ENCODE results near the gene CCDC185.
A peak's percentile ranks its signal among the peaks of the same experiment; 100 is the strongest.
"Not testable (repeated sequence)": the region's sequence is repeated elsewhere in the genome, so short reads cannot be mapped to it uniquely, and the experiment has no call there.

The CCDC185 gene

GRCh38 chr1:223399393-223399792, 6.2 kb downstream of the CCDC185 start:
- DNase-seq, result not testable (repeated sequence)

- peak; percentile 35 for DNase-seq
These were observed 8.9 kb downstream of the CCDC185 start for GRCh38 chr1:223401873-223402789.

GRCh38 chr1:223402790-223403142, 9.6 kb downstream of the CCDC185 start:
- no peak for DNase-seq

GRCh38 chr1:223403184-223403815, 10.1 kb downstream of the CCDC185 start:
- no peak for DNase-seq

- no peak for DNase-seq
These were observed 12.3 kb downstream of the CCDC185 start for GRCh38 chr1:223405507-223405906.

GRCh38 chr1:223410036-223410435, 16.8 kb downstream of the CCDC185 start:
- DNase-seq, result no peak

- no peak for DNase-seq
These were observed 18.1 kb downstream of the CCDC185 start for GRCh38 chr1:223411309-223411708.

- DNase-seq, result no peak
These were observed 18.5 kb downstream of the CCDC185 start for GRCh38 chr1:223411710-223412109.

- no peak for DNase-seq
These were observed 20.0 kb downstream of the CCDC185 start for GRCh38 chr1:223413216-223413615.

- no peak for DNase-seq
These were observed 24.2 kb downstream of the CCDC185 start for GRCh38 chr1:223417444-223417843.

GRCh38 chr1:223417903-223418663, 24.9 kb downstream of the CCDC185 start:
- no peak for DNase-seq

GRCh38 chr1:223419115-223419514, 25.9 kb downstream of the CCDC185 start:
- no peak for DNase-seq

GRCh38 chr1:223419561-223419960, 26.3 kb downstream of the CCDC185 start:
- DNase-seq, result no peak

GRCh38 chr1:223421025-223421424, 27.8 kb downstream of the CCDC185 start:
- DNase-seq, result no peak

GRCh38 chr1:223421676-223422075, 28.5 kb downstream of the CCDC185 start:
- DNase-seq, result no peak

- DNase-seq, result no peak
These were observed 29.7 kb downstream of the CCDC185 start for GRCh38 chr1:223422911-223423310.

- DNase-seq, result no peak
These were observed 30.5 kb downstream of the CCDC185 start for GRCh38 chr1:223423641-223424233.

GRCh38 chr1:223425550-223425949, 32.3 kb downstream of the CCDC185 start:
- DNase-seq, result no peak

GRCh38 chr1:223426936-223427335, 33.7 kb downstream of the CCDC185 start:
- DNase-seq, result no peak

GRCh38 chr1:223429313-223429731, 36.1 kb downstream of the CCDC185 start:
- no peak for DNase-seq

- no peak for DNase-seq
These were observed 36.6 kb downstream of the CCDC185 start for GRCh38 chr1:223429821-223430220.

- no peak for DNase-seq
These were observed 37.0 kb downstream of the CCDC185 start for GRCh38 chr1:223430236-223430635.

- DNase-seq, result no peak
These were observed 43.9 kb downstream of the CCDC185 start for GRCh38 chr1:223437151-223437550.

All from stimulated activated CD4-positive, alpha-beta T cell treated with anti-CD3 and anti-CD28 coated beads, Interleukin-4, amount 100 ng/mL, for 24 hours (primary cell).